Measurements from ENCODE around the gene SLC10A3. TPM values are rescaled to one million over a fixed set of nuclear protein-coding genes. Genes with fewer than 3 reads are reported as not detected.

Gene SLC10A3
- total and polyA plus RNA-seq, 2 of the 13 experiments (the other 11 are each of a cell fraction or from before 2014, with no cell fraction given): 10.1 to 11.5 TPM

GRCh38 chrX:154483325-154483724 is 7.1 kb downstream of the SLC10A3 start (continued):
- TF ChIP-seq PRPF4 (IDR thresholded peaks at IDR 0.05; ENCODE audit: low read depth, low read length, poor library complexity, severe bottlenecking) (no peak), ZNF513 (CRISPR knock-in tag; conservative IDR thresholded peaks at IDR 0.05) (no peak), ZKSCAN1 (IDR thresholded peaks at IDR 0.05; ENCODE audit: low read length) (no peak), ZFP90 (CRISPR knock-in tag; IDR thresholded peaks at IDR 0.05; ENCODE audit: borderline replicate concordance) (no peak), XRCC5 (optimal IDR thresholded peaks at IDR 0.05; ENCODE audit: low read length) (no peak)

GRCh38 chrX:154482786-154483185 is 7.6 kb downstream of the SLC10A3 start:
- peaks cover 23% of the 10 kb centered on the region for H3K4me1 ChIP-seq (ENCODE audit: insufficient read depth, low read length)
- 100% methylated on average over 2 of the region's 7 CpGs for WGBS (ENCODE audit: low lambda C conversion rate)
- H2AFZ ChIP-seq (ENCODE audit: low read length): no peak overlapping the region
- DNase-seq (ENCODE audit: low spot score) (no peak), ATAC-seq (no peak), FAIRE-seq (no peak)
- in situ Hi-C loops (cut with HindIII; ENCODE audit: extremely low pct_ligation_motif_present, low pct_unique_long_range_greater_than_20kb): loop anchor here (5.0 kb wide), 1 partner anchor 35 kb away; the partner anchor contains the start of gene FAM3A
- H3K9ac ChIP-seq (ENCODE audit: insufficient read depth, low read depth, low read length): no peak overlapping the region
- H3K36me3 ChIP-seq (replicated peaks in 1 of 2; ENCODE audit: control insufficient read depth in 1 of 2, insufficient read depth in 2 of 2, low read length in 2 of 2): no peaks in the 10 kb centered on the region; a peak in 1 of 5 replicates
- H3K27ac ChIP-seq (ENCODE audit: extremely low read length, insufficient read depth, low read length): no peak overlapping the region
- intact Hi-C loops (cut with micrococcal nuclease; ENCODE audit: unreplicated experiment): no loop called here
- H3K9me3 ChIP-seq (ENCODE audit: low read length): no peaks in the 10 kb centered on the region
- ChIA-PET POLR2A (interaction anchor here (2.3 kb wide), 1 partner anchor 8 kb away, joined by 11 read pairs; the partner anchor contains the start of gene SLC10A3), CTCF (ENCODE audit: low intra/inter-chr PET ratio, low total read pairs) (no interaction called here)
- H3K79me2 ChIP-seq (ENCODE audit: insufficient read depth, low read length): no peaks in the 10 kb centered on the region
- no TSS peak for BruUV-seq (replicated peaks)
- H3K4me3 ChIP-seq (replicated peaks in 1 of 3; ENCODE audit: insufficient read depth in 1 of 3, low read depth in 2 of 3, low read length in 3 of 3): no peak overlapping the region
- H3K27me3 ChIP-seq (ENCODE audit: control insufficient read depth in 1 of 2, insufficient read depth in 2 of 2, low read length in 2 of 2): no peaks in the 10 kb centered on the region
- no peak overlapping the region for H3K4me2 ChIP-seq (ENCODE audit: low read depth, low read length)
- no peaks in the 10 kb centered on the region for H4K20me1 ChIP-seq (ENCODE audit: insufficient read depth, low read length)
- TF ChIP-seq SMARCE1 (IDR thresholded peaks at IDR 0.05; ENCODE audit: borderline replicate concordance): no peak
- TF ChIP-seq MEIS2 (CRISPR knock-in tag; IDR thresholded peaks at IDR 0.05): no peak
- TF ChIP-seq STAT5B (CRISPR knock-in tag; IDR thresholded peaks at IDR 0.05): no peak
- no peak for TF ChIP-seq ZNF235 (CRISPR knock-in tag; IDR thresholded peaks at IDR 0.05; ENCODE audit: borderline replicate concordance)
- no peak for TF ChIP-seq SKI (IDR thresholded peaks at IDR 0.05; ENCODE audit: partially characterized antibody)
- TF ChIP-seq FOXA3 (CRISPR knock-in tag; IDR thresholded peaks at IDR 0.05): no peak
- no peak for TF ChIP-seq ZNF800 (CRISPR knock-in tag; IDR thresholded peaks at IDR 0.05)
- TF ChIP-seq ZNF616 (CRISPR knock-in tag; IDR thresholded peaks at IDR 0.05; ENCODE audit: low read depth): no peak
- no peak for TF ChIP-seq YEATS2 (CRISPR knock-in tag; IDR thresholded peaks at IDR 0.05; ENCODE audit: borderline replicate concordance)
- no peak for TF ChIP-seq EEA1 (CRISPR knock-in tag; IDR thresholded peaks at IDR 0.05; ENCODE audit: borderline replicate concordance)
- no peak for TF ChIP-seq ZMAT3 (CRISPR knock-in tag; conservative IDR thresholded peaks at IDR 0.05)
- TF ChIP-seq EHMT2 (IDR thresholded peaks at IDR 0.05; ENCODE audit: borderline replicate concordance, low read depth, low read length): no peak
- no peak for TF ChIP-seq HHEX (CRISPR knock-in tag; IDR thresholded peaks at IDR 0.05)
- TF ChIP-seq HIC2 (CRISPR knock-in tag; IDR thresholded peaks at IDR 0.05; ENCODE audit: low read depth): no peak
- TF ChIP-seq KDM5B (CRISPR knock-in tag; IDR thresholded peaks at IDR 0.05; ENCODE audit: borderline replicate concordance): no peak
- no peak for TF ChIP-seq MXI1 (IDR thresholded peaks at IDR 0.05; ENCODE audit: borderline replicate concordance, low read depth, low read length)

Data from HepG2 (cell line).